ENCODE data around the gene PRELID3B. TPM values are rescaled to one million over a fixed set of nuclear protein-coding genes. Genes with fewer than 3 reads are reported as not detected.
A peak's percentile ranks its signal among the peaks of the same experiment; 100 is the strongest.

The PRELID3B gene
- total RNA-seq, 1 donor from 2014 or later = 47.2 TPM

GRCh38 chr20:59074456-59074855, 31.9 kb upstream of the PRELID3B start:
- no peak overlapping the region for H3K4me3 ChIP-seq
- H3K9me3 ChIP-seq = no peaks in the 10 kb centered on the region
- ATAC-seq (no peak), DNase-seq (no peak)
- no peaks in the 10 kb centered on the region for H3K36me3 ChIP-seq
- no peaks in the 10 kb centered on the region for H3K4me1 ChIP-seq
- no peak overlapping the region for H3K27ac ChIP-seq
- no peaks in the 10 kb centered on the region for H3K27me3 ChIP-seq
- TF ChIP-seq CTCF (IDR thresholded peaks at IDR 0.05) = no peak
- intact Hi-C loops (cut with DNase I) = no loop called here

- DNase-seq (no peak), ATAC-seq (no peak)
- H3K4me3 ChIP-seq = no peak overlapping the region
- H3K4me1 ChIP-seq = no peaks in the 10 kb centered on the region
- no peaks in the 10 kb centered on the region for H3K27me3 ChIP-seq
- no peaks in the 10 kb centered on the region for H3K36me3 ChIP-seq
- no peaks in the 10 kb centered on the region for H3K9me3 ChIP-seq
- intact Hi-C loops (cut with DNase I) = no loop called here
- no peak for TF ChIP-seq CTCF (IDR thresholded peaks at IDR 0.05)
- H3K27ac ChIP-seq = no peak overlapping the region
Observed at GRCh38 chr20:59073582-59073981, 31.0 kb upstream of the PRELID3B start.

- Histone ChIP-seq H3K4me1 (no peaks in the 10 kb centered on the region), H3K9me3 (no peaks in the 10 kb centered on the region), H3K4me3 (no peak overlapping the region), H3K27me3 (no peaks in the 10 kb centered on the region), H3K36me3 (no peaks in the 10 kb centered on the region), H3K27ac (no peak overlapping the region)
- no peak for TF ChIP-seq CTCF (IDR thresholded peaks at IDR 0.05)
- ATAC-seq (peak; percentile 84), DNase-seq (no peak)
- intact Hi-C loops (cut with DNase I) = no loop called here
Observed at GRCh38 chr20:59071216-59071615, 28.6 kb upstream of the PRELID3B start.

- H3K4me1 ChIP-seq = no peaks in the 10 kb centered on the region
- H3K4me3 ChIP-seq = no peak overlapping the region
- no peaks in the 10 kb centered on the region for H3K9me3 ChIP-seq
- intact Hi-C loops (cut with DNase I) = no loop called here
- no peak overlapping the region for H3K27ac ChIP-seq
- ATAC-seq = no peak
- H3K36me3 ChIP-seq = no peaks in the 10 kb centered on the region
- no peaks in the 10 kb centered on the region for H3K27me3 ChIP-seq
- no peak for DNase-seq
- TF ChIP-seq CTCF (IDR thresholded peaks at IDR 0.05) = no peak
Observed at GRCh38 chr20:59069026-59069425, 26.4 kb upstream of the PRELID3B start.

- ATAC-seq (no peak), DNase-seq (no peak)
- no peaks in the 10 kb centered on the region for H3K9me3 ChIP-seq
- no peak for TF ChIP-seq CTCF (IDR thresholded peaks at IDR 0.05)
- H3K4me1 ChIP-seq = no peaks in the 10 kb centered on the region
- no peaks in the 10 kb centered on the region for H3K27me3 ChIP-seq
- no peak overlapping the region for H3K27ac ChIP-seq
- intact Hi-C loops (cut with DNase I) = no loop called here
- no peaks in the 10 kb centered on the region for H3K36me3 ChIP-seq
- no peak overlapping the region for H3K4me3 ChIP-seq
Observed at GRCh38 chr20:59068534-59068933, 25.9 kb upstream of the PRELID3B start.

- TF ChIP-seq CTCF (IDR thresholded peaks at IDR 0.05) = no peak
- intact Hi-C loops (cut with DNase I) = no loop called here
- Histone ChIP-seq H3K27ac (no peak overlapping the region), H3K9me3 (no peaks in the 10 kb centered on the region), H3K36me3 (no peaks in the 10 kb centered on the region), H3K4me3 (no peak overlapping the region), H3K4me1 (no peaks in the 10 kb centered on the region), H3K27me3 (no peaks in the 10 kb centered on the region)
- DNase-seq (no peak), ATAC-seq (no peak)
Observed at GRCh38 chr20:59064214-59064722, 21.7 kb upstream of the PRELID3B start.
